ENCODE results near the gene PFDN1.
A peak's percentile ranks its signal among the peaks of the same experiment; 100 is the strongest.
"Not testable (repeated sequence)": the region's sequence is repeated elsewhere in the genome, so short reads cannot be mapped to it uniquely, and the experiment has no call there.

PFDN1 gene, protein sequence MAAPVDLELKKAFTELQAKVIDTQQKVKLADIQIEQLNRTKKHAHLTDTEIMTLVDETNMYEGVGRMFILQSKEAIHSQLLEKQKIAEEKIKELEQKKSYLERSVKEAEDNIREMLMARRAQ

DNA sequence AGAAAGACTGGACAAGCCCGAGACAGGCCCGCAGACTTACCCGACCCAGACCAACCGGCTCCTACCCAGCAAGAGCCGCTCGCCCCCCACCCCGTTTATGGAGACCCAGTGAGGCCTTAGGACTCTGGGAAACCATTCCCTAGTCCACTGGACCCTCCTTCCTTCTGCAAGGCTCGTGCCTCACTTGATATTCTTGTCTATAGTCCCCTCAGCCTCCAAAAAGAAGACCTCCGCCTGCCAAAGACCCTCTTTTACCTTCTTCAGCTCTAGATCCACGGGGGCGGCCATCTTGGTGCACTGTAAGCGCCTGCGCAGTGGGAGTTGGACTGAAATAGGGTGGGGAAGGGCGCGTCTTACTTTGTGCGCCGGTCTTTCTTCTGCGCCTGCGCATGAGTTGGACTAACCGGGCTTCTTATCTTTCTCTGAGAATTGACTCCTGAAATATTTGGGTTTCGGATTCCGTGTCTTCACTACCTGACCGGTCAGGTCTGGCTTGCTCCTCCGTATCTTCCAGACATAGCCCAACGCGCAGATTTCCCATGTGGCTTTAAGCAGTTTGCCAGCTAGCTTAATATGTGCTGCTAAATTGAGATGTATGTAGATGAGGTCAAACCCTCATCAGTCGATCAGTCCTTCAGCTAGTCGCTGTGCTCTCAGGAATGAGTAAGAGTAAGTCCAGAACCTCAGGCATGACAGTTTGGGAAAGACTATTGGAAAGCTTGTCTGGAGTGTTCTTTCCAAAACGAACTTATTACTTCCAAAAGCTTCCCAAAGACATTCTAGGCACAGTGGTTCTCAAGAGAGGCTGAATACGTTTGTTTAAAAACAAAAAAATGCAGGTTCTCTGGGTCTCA lies at the start of gene PFDN1:
Gene PFDN1, minus strand, starts transcription at position 316 of the 854 bp plus-strand sequence. Its CDS starts 28 bp downstream, at position 288.
- peak; percentile 86 for DNase-seq

DNA sequence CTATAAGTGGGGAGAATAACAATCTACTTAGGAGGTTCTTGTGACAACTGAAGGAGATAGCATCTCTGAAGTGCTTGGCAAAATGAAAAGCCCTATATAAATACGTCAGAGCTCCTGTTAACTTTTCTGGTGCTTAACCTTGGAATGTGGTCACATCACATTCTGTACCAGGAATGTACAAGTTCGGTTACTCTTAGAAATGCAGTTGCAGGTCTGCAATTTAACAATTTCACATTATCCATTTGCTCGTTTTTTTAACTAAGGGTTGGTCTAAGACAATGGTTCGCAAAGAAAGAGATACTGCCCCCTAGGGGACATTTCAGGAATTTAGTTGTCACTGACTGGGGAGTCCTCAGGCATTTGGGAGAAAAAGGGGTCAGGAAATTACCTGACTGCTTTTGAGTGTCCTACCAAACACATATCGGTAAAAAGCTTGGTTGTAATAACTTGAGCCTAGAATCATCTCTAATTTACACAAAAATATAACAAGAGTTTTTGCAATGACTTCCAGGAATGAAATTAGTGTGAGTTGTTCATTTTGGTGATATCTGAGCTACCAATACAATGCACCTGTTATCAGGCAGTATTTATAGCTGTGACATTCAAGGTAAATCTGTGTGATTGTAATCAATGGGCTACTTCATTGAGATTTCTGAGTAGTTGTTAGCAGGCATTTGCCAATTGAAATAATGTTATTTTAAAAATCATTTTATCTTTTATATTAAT lies 48.9 kb upstream of the PFDN1 start:
- peak; percentile 27 for DNase-seq

DNA sequence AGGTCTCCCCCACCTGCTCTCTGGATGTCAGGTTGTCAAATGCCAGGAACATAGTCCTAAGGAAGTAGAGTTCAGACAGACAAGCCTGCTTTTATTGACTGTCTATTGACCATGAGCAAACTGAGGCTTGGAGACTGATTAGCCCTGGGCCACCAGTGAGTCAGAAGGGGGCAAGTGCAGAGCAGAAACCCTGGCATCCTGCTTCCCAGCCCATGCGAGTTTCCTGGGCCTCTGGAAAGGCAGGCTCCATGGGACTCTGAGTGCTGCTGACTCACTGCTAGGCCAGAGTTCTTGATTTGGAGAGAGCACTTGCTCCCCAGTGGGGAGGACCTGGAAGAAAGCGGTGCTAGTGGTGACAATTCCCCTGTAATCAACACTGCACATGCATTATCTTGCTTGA lies 46.3 kb upstream of the PFDN1 start:
- no peak for DNase-seq

DNA sequence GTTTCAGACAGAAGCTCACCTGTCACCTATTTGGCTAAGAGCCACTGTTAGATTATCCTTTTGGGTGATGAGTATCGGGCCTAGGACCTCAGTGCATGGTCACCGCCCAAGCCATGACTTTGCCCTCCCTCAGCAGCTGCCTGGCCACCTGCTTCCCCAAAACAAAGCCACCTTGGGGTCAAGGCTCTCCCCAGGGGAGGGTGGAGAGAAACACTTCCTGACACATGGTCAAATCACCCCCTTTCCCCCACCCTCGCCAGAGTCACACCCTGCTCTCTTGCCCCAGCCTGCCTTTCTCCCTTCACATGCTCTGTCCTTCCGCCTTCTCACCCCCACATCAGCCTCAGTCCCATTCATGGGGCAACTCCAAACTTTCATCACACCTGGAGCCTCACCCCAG lies 45.2 kb upstream of the PFDN1 start:
- no peak for DNase-seq

DNA sequence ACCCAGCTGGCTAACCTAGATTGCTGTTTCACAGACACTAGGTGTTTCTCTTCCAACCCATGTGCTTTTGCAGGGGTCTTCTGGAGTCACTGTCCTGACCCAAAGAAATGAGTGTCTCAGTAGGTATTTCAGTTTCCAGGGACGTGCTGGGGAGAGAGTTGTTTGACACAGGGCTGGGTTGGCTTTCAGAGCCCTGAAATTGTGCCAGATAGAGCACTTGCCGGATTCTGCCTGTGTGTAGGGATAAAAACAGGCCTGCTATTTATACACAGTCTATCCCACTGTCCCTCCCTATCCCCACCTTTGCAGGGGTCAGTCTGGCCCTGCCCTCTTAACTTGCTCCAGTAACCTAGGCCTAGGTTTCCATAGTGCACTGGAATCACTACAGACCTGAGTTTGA lies 44.5 kb upstream of the PFDN1 start:
- DNase-seq: no peak

DNA sequence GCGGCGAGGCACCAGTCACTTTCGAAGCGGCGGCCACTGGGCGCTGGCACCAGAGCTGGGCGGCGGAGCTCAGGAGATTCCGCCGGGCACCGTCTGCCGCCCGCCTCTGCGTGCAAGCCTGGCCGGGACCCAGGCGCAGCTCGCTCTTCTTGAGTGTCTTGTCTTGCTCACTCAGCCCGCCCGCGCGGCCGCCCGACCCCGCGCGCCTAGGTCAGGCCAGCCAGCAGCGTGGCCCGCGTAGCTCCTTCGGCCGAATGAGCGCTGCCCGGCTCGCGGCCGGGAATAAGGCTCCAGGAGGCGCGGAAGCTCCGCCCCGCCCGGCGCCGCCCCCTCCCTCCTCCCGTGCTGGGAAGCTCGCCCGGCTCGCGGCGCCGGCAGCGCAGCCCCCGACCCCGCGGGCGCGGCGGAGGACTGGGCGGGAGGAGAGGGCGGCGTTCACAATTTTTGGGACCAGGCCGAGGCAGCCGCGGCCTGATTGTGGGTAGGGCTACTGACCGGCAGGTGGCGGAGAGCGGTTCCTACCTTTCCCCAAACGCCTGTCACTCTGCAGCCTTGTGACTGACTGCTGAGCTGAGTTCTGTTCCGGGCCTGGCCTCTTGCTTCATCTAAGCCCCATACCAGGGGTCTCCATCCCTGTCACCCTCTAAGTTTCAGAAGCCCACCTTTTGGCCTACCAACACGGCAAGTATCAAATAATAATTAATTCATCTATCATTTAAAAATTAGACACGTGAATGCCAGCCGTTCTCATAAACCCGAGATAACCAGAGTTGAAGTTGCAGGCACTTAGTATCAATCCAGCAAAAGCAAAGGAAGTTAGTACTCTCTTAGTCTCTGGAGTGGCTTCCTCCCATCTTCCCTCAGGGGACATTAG lies 43.7 kb upstream of the PFDN1 start, which contains the start of gene HBEGF:
Gene HBEGF, minus strand, starts transcription at position 256 of the 874 bp plus-strand sequence. CDS start 275 bp downstream, outside the sequence.
- DNase-seq: peak; percentile 37

DNA sequence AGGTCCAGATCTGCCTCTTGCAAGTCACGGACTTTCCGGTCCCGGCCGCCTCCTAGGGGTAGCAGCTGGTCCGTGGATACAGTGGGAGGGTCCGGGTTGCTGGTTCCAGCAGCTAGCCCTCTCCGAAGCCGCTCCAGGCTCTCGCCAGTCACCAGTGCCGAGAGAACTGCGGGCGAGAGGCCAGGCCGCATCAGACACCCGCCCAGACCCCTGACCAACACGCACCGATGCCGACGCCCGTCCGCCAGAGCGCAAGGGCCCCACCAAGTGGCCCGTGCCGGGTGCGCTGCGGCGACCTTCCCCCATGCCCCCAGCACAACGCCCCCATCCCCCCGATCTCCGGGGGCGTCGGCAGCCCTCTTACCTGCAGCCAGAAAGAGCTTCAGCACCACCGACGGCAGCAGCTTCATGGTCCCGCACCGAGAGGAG lies 43.0 kb upstream of the PFDN1 start:
- DNase-seq: no peak

DNA sequence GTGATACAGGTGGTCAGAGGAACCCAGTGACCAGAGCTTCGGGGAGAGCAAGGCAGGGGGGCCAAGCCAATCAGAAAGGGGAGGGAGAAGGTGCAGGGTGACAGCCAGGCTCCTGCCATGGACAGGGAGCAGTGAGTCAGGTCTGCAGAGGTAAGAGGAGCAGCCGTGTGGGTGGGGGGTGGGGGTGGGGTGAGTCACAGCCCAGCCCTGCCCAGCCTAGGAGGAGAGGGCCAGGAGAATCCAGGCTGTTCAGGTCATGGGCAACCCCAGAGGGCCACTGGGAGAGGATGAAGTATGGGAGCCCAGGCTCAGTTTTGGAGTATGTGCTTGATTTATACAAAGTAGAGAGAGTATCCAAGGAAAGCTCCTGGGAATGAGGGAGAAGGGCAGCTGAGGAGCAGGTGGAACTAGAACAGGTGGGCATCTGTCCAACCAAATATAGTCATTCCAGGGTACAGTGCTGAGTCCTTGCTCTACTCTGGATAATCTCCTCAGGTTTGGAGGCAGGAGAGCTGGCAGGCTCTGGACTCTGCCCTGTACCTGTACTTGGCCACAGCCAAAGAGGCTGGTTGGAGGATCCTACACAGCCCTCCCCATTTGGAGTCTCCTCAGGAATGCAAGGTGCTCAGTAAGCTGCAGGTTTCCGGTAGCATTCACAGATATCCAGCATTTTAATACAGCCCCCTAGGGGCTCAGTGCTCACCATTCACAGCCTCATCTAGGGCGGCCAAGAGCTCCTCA lies 42.0 kb upstream of the PFDN1 start:
- DNase-seq: no peak

DNA sequence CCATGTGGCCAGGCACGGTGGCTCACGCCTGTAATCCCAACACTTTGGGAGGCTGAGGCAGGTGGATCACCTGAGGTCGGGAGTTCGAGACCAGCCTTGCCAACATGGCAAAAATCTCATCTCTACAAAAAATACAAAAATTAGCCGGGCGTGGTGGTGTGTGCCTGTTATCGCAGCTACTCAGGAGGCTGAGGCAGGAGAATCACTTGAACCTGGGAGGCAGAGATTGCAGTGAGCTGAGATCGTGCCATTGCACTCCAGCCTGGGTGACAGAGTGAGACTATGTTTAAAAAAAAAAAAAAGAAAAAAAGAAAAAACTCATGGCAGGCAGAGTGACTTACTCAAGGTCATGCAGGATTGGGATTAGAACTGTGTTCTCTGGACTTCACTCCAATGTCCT lies 40.9 kb upstream of the PFDN1 start:
- DNase-seq: not testable (repeated sequence)

DNA sequence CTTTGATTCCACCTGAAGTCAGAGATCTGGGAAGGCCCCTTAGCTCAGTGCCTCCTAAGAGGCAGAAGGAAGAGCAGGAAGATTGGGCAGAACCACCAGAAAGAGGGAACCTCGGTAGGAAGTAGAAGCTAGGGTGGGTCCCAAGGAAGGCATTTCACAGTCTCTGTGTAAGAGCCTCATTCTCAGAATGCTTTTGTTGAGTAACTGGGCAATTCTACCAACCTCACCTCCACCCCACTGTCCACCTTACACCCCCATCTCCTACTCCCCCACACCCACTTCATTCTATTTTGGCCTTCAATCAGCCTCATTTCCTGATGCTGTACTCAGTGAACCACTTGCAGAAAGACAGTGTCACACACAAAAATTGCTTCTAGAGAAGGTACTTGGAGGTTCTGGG lies 40.0 kb upstream of the PFDN1 start:
- DNase-seq: no peak

DNA sequence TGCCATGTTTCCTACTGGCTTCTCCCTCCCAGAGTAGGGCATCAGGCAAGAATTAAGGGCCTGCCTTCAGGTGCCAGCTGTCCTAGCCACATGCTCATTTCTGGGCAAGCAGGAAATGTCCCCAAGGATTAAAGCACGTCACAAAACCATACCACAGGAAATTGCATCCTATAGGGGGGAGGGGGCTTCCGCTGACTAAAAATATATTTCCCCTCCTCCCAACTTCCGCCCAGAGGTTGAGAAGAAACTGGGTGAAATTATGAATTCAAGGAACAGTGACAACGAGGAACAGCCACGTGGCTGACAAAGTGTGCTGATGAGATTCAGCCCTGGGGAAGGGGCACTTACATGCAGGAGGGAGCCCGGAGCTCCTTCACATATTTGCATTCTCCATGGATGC lies 39.4 kb upstream of the PFDN1 start:
- no peak for DNase-seq

DNA sequence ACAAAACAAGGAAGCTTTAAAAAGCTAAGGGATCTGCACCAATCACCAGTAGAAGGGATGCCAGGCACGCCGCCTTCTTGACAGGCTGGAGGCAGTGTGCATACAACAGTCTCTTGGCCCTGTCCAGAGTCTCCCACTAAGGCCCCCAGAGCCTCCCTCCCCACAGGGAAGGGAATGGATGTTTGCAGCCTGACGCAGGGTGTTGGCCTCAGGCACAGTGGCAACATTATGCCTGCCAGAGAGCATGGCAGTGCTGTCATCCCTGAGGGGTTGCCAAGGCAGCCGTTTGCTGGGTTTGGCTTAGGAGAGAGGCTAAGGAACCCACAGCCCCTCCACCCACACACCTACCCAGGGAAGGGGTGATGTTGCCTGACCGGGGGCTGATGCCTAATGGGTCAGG lies 38.7 kb upstream of the PFDN1 start:
- no peak for DNase-seq

DNA sequence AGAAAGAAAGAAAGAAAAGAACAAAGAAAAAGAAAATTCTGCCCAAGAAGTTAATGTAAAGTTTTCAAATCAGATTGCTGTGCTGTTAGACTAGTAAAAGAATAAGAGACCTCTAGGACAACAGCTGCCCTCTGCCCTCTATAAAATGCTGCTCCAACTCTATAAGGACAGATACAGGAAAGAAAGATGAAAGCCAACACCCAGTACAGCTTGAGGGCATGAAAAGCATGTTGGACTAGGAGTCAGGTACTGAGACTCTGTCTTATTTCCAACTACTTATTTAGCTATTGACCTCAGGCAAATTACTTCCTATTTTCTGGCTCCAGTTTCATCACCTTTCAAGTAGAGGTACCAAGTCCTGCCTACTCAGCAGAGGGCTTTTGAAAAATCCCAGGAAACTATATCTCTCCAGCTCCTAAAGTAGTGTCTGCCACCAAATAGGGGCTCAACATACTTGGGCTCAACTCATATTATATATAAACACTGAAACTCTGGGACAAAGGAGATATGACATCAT lies 37.8 kb upstream of the PFDN1 start:
- no peak for DNase-seq

DNA sequence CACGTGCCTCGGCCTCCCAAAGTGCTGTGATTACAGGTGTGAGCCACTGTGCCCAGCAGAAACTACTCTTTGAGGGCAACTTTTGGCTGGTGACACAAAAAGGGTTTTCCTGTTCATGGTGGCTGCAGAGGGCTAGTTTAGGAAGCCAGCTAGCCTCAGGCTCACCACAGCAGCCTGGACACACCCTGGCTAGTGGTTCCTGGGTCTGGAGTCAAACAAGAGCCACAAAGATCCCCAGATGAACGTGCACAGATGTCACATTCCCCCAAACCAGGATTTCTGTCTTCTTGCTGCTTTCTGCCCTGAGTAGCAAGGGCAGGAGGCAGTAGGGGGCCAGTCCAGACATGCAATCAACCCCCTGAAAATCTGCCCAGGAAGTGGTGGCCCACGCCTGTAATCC lies 36.7 kb upstream of the PFDN1 start:
- no peak for DNase-seq

DNA sequence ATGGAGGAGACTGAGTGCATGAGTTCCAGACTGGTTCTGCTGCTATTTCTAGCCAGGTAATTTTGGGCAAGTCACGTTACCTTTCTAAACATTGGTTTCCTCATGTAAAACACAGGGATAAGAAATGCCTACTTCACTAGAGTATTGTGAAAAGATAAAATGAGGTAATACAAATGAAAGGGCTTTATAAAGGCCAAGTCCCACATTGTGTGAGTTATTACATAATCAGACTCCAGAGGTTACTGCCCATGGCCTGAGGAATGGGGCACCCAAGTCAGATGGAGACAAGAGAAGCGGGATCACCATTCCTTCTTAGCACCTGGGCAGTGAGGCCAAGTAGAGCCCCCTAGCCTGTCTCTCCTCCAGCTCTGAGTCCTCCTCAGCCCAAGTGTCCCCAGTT lies 36.0 kb upstream of the PFDN1 start:
- DNase-seq: no peak

DNA sequence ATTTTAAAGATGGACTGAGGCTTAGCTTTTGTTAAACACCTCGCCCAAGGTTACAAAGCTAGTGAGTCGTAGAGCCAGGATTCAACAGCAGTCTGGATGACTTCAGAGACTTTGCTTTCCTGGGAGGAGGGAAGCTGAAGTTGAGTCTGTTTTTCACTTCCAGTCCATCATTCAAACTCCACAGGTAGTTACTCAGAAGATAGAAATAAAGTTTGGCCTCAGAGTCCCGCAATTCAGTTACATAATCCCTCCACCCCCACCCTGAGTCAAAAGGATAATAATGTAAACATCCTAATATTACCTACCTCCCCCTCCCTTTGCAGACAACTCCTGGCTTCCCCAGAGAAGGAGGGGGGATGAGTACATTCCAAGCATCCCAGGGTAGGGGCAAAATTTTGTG lies 35.4 kb upstream of the PFDN1 start:
- no peak for DNase-seq

DNA sequence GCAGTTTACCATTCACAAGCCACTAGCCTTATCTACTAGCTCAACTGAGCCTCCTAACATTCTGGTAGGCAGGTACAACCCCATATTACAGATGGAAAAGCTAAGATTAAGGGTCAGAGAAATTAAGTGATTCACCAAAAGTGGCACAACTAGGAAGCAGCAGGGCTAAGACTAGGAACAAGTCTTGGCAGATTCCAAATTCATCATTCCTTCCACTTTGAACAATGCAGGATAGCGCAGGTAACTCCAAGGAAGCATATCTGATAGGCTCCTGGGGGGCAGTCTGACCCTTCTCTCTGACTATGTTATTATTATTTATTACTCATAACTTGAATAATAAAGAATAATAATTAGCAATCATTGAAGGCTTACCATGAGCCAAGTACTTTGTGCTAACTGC lies 35.0 kb upstream of the PFDN1 start:
- no peak for DNase-seq

DNA sequence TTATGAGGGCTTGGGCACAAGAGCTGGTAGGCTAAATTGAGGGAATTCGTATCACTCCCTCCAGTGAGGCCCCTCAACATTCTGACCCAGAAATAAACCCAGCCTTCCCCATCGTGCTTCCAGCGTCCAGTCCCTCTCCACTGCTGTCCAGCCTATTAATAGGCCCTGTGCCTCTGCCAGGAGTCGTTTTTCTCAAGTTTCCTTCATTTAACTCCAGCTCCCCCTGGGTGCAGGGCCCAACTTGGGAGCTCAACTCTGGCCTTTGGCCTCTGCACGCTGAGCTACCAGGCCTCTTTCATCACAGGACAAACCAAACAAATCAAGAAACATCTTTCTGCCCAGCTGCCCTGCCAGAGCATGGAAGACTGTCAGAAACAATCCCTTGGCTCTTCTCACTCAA lies 33.5 kb upstream of the PFDN1 start:
- no peak for DNase-seq

DNA sequence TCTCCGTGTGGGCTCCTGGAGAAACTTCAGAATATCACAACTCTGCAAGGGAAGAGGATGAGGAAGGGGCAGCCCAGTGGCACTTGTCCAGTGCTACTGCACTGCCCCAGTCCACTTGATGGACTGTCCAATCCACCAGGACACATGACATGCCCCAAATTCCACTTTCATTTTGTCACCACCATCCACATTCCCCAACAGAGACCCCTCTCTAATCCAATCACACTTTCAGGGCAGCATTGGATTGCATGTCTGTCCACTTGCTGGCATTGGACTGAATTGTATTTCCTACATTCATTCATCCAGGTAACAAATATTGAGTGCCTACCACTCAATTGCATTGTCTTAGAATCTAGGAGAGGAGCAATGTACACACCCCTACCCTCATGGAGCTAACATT lies 28.7 kb upstream of the PFDN1 start:
- DNase-seq: no peak

DNA sequence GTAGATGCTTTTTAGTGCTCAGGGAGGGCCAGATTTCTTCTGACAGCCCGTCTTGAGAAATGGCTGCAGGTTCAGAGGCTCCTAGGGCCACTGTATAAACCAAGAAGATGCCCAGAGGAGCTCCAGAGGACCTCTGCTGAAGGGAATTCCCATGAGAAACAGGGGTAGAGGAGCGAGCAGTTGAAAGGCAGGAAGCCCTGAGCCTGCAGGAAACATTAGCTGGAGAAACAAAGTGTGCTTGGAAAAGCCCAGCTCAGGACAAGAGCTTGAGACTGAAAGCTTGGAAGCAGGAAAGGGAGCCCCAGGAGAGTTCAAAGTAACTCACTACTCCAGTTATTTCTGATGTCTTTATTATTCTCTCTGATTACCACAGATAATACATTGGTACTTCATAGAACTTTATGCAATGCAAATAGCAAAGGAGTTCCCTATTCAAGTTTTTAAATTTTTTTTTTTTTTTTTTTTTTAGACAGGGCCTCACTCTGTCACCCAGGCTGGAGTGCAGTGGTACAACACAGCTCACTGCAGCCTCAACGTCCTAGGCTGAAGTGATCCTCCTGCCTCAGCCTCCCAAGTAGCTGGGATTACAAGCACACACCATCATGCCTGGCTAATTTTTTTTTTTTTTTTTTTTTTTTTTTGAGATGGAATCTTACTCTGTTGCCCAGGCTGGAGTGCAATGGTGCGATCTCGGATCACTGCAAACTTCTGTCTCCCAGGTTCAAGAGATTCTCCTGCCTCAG lies 27.0 kb upstream of the PFDN1 start:
- no peak for DNase-seq

Measured in activated CD4-positive, alpha-beta T cell treated with anti-CD3 and anti-CD28 coated beads, Interleukin-2, amount 50 U/mL, for 1 hour (primary cell).